Activated CD4-positive, alpha-beta T cell treated with anti-CD3 and anti-CD28 coated beads, Interleukin-2, amount 10 ng/mL, durations not matched to agents 7 days and 5 days (primary cell): ENCODE measurements around the gene CXCR6. TPM values are rescaled to one million over a fixed set of nuclear protein-coding genes. Genes with fewer than 3 reads are reported as not detected.
A peak's percentile ranks its signal among the peaks of the same experiment; 100 is the strongest.

Experiments
- CTCF ChIA-PET: fragments of 350-600 bp; sonication (Branson Sonifier 250); formaldehyde crosslinking; loops from one replicate; lab custom pipeline; 2021; ENCODE audit warnings: antibody characterized with exemption; lab: Charles Lee
- POLR2A ChIA-PET: fragments of 350-600 bp; sonication (Branson Sonifier 250); formaldehyde crosslinking; loops from one replicate; lab custom pipeline; 2021; ENCODE audit warnings: antibody characterized with exemption; lab: Charles Lee
- DNase-seq: peaks from one replicate; pipeline ENCODE4 v3.0.0-alpha.2; 2020
- H3K27ac Mint-ChIP-seq: one replicate; pipeline ENCODE4 v1.8.0; 2021; ENCODE audit warnings: mild to moderate bottlenecking, moderate library complexity, mixed read lengths
- H3K27me3 Mint-ChIP-seq: one replicate; pipeline ENCODE4 v1.8.0; 2021; ENCODE audit warnings: mixed read lengths
- H3K36me3 Mint-ChIP-seq: one replicate; pipeline ENCODE4 v1.8.0; 2021; ENCODE audit warnings: low read depth, mixed read lengths
- H3K4me1 Mint-ChIP-seq: one replicate; pipeline ENCODE4 v1.8.0; 2021; ENCODE audit warnings: mixed read lengths
- H3K4me3 Mint-ChIP-seq: one replicate; pipeline ENCODE4 v1.8.0; 2021; ENCODE audit warnings: mild to moderate bottlenecking, moderate library complexity, mixed read lengths
- H3K9me3 Mint-ChIP-seq: one replicate; pipeline ENCODE4 v1.8.0; 2021; ENCODE audit warnings: mixed read lengths
- total RNA-seq, 2 experiments: library from RNA; stranded (reverse); gene quantifications; one replicate each; pipeline ENCODE4 v1.2.3, GENCODE V29; 2021

The CXCR6 gene
- total RNA-seq, 2 experiments from 2014 or later, result 17.6 to 18.0 TPM

- no peaks in the 10 kb centered on the region for H3K9me3 Mint-ChIP-seq
- H3K36me3 Mint-ChIP-seq, result peaks cover 64% of the 10 kb centered on the region
- DNase-seq, result no peak
- peaks cover 67% of the 10 kb centered on the region for H3K4me1 Mint-ChIP-seq
- peak overlapping the region; percentile 16 for H3K27ac Mint-ChIP-seq
- ChIA-PET CTCF (interaction anchor here (1.0 to 6.0 kb wide), 5 partner anchors 16 to 135 kb away, joined by 3 to 120 read pairs (median 3); no protein-coding TSS in a partner anchor), POLR2A (no interaction called here)
- H3K27me3 Mint-ChIP-seq, result no peaks in the 10 kb centered on the region
- no peak overlapping the region for H3K4me3 Mint-ChIP-seq
Observed at GRCh38 chr3:45942051-45942825, 1.0 kb upstream of the CXCR6 start.

GRCh38 chr3:45944830-45945620 is 1.8 kb downstream of the CXCR6 start:
- Mint-ChIP-seq H3K4me3 (peak overlapping the region; percentile 61), H3K9me3 (no peaks in the 10 kb centered on the region), H3K4me1 (peaks cover 77% of the 10 kb centered on the region), H3K27me3 (no peaks in the 10 kb centered on the region), H3K27ac (peak overlapping the region; percentile 4), H3K36me3 (peaks cover 83% of the 10 kb centered on the region)
- no peak for DNase-seq
- CTCF ChIA-PET, result interaction anchor here (0.9 to 1.8 kb wide), 7 partner anchors 22 to 136 kb away, joined by 3 to 7 read pairs (median 4); no protein-coding TSS in a partner anchor
- POLR2A ChIA-PET, result no interaction called here

DNA sequence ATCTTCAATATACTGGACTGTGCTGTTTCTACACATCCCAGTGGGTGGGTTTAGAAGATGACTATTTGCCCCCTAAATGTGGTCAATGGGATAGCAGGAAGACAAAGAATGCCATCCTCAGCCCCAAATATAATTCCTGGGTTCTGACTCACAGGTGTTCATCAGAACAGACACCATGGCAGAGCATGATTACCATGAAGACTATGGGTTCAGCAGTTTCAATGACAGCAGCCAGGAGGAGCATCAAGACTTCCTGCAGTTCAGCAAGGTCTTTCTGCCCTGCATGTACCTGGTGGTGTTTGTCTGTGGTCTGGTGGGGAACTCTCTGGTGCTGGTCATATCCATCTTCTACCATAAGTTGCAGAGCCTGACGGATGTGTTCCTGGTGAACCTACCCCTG is 3.0 kb downstream of the CXCR6 start:
- Mint-ChIP-seq H3K27me3 (no peaks in the 10 kb centered on the region), H3K27ac (peak overlapping the region; percentile 66), H3K4me1 (peaks cover 85% of the 10 kb centered on the region), H3K9me3 (no peaks in the 10 kb centered on the region), H3K36me3 (peaks cover 81% of the 10 kb centered on the region), H3K4me3 (peak overlapping the region; percentile 19)
- DNase-seq, result no peak
- POLR2A ChIA-PET, result interaction anchor here (0.6 kb wide), 1 partner anchor 100 kb away, joined by 4 read pairs; no protein-coding TSS in a partner anchor
- CTCF ChIA-PET, result interaction anchor here (0.6 to 1.8 kb wide), 4 partner anchors 8 to 27 kb away, joined by 3 to 5 read pairs (median 4); no protein-coding TSS in a partner anchor

DNA sequence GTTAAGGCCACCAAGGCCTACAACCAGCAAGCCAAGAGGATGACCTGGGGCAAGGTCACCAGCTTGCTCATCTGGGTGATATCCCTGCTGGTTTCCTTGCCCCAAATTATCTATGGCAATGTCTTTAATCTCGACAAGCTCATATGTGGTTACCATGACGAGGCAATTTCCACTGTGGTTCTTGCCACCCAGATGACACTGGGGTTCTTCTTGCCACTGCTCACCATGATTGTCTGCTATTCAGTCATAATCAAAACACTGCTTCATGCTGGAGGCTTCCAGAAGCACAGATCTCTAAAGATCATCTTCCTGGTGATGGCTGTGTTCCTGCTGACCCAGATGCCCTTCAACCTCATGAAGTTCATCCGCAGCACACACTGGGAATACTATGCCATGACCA is 3.6 kb downstream of the CXCR6 start:
- POLR2A ChIA-PET, result no interaction called here
- no peak for DNase-seq

DNA sequence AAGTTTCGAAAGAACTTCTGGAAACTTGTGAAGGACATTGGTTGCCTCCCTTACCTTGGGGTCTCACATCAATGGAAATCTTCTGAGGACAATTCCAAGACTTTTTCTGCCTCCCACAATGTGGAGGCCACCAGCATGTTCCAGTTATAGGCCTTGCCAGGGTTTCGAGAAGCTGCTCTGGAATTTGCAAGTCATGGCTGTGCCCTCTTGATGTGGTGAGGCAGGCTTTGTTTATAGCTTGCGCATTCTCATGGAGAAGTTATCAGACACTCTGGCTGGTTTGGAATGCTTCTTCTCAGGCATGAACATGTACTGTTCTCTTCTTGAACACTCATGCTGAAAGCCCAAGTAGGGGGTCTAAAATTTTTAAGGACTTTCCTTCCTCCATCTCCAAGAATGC is 4.1 kb downstream of the CXCR6 start:
- no peak overlapping the region for H3K27ac Mint-ChIP-seq
- peaks cover 84% of the 10 kb centered on the region for H3K36me3 Mint-ChIP-seq
- H3K9me3 Mint-ChIP-seq, result no peaks in the 10 kb centered on the region
- H3K4me3 Mint-ChIP-seq, result no peak overlapping the region
- CTCF ChIA-PET, result interaction anchor here (1.1 to 1.9 kb wide), 7 partner anchors 9 to 185 kb away, joined by 3 to 9 read pairs (median 4); no protein-coding TSS in a partner anchor
- no peak for DNase-seq
- H3K27me3 Mint-ChIP-seq, result no peaks in the 10 kb centered on the region
- H3K4me1 Mint-ChIP-seq, result peaks cover 88% of the 10 kb centered on the region
- POLR2A ChIA-PET, result no interaction called here

More for the DNA sequence above, 3.6 kb downstream of the CXCR6 start:
- Mint-ChIP-seq H3K4me3 (no peak overlapping the region), H3K4me1 (peaks cover 88% of the 10 kb centered on the region), H3K27ac (peak overlapping the region; percentile 66), H3K9me3 (no peaks in the 10 kb centered on the region), H3K27me3 (no peaks in the 10 kb centered on the region), H3K36me3 (peaks cover 83% of the 10 kb centered on the region)
- CTCF ChIA-PET, result interaction anchor here (1.1 to 1.3 kb wide), 2 partner anchors 8 to 16 kb away, joined by 3 to 4 read pairs; no protein-coding TSS in a partner anchor

DNA sequence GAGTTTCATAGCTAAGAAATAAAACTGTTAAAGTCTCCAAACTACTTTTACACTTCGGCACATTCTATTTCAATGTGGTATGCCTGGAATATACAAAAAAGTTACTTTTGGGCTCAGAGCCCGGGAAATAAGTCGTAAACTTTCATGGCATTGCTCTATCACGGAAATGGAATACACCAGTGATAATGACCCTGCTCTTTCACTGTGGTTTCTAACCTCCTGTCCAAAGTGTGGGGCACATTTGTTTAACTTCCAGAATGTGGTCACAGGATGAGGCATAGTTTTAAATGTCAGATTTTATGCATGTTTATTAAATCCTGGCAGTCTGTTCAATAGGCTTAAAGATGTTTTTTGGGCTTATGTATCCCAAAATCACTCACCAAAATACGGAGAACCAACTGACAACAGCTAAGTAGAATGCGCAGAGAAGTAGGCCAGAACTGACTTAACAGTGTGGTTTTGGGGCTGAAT is 5.1 kb downstream of the CXCR6 start:
- no peak for DNase-seq
- POLR2A ChIA-PET, result no interaction called here
- peak overlapping the region; percentile 43 for H3K27ac Mint-ChIP-seq
- H3K4me3 Mint-ChIP-seq, result no peak overlapping the region
- no peaks in the 10 kb centered on the region for H3K9me3 Mint-ChIP-seq
- peaks cover 88% of the 10 kb centered on the region for H3K36me3 Mint-ChIP-seq
- no peaks in the 10 kb centered on the region for H3K27me3 Mint-ChIP-seq
- CTCF ChIA-PET, result interaction anchor here (1.0 to 1.9 kb wide), 6 partner anchors 9 to 184 kb away, joined by 3 to 9 read pairs (median 4); no protein-coding TSS in a partner anchor
- H3K4me1 Mint-ChIP-seq, result peaks cover 81% of the 10 kb centered on the region

- H3K36me3 Mint-ChIP-seq, result peaks cover 92% of the 10 kb centered on the region
- no peak for DNase-seq
- ChIA-PET POLR2A (no interaction called here), CTCF (interaction anchor here (1.0 to 1.9 kb wide), 3 partner anchors 13 to 130 kb away, joined by 3 to 9 read pairs (median 6); no protein-coding TSS in a partner anchor)
- H3K27ac Mint-ChIP-seq, result peak overlapping the region; percentile 52
- no peaks in the 10 kb centered on the region for H3K27me3 Mint-ChIP-seq
- no peak overlapping the region for H3K4me3 Mint-ChIP-seq
- H3K4me1 Mint-ChIP-seq, result peaks cover 76% of the 10 kb centered on the region
- no peaks in the 10 kb centered on the region for H3K9me3 Mint-ChIP-seq
Observed at GRCh38 chr3:45948881-45949280, 5.6 kb downstream of the CXCR6 start.

DNA sequence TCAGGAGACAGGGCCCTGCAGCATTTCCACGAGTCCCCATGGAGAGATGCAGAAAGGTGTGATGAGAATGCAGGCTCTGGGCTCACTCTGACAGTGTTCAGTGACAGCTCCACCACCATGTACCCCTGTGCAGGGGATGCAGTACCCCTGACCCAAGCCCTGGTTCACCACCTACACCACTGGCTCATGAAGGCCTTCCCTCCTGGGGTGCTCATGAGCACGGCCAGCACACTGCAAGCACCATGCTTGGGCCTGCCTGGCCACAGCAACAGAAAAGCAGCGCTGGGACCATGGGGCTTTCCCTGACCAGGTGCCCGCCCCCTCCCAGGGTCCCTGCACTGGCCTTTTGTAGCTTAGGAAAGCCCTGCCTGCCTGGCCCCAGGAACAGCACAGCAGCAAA is 6.2 kb downstream of the CXCR6 start:
- peak overlapping the region; percentile 87 for H3K27ac Mint-ChIP-seq
- CTCF ChIA-PET, result interaction anchor here (0.6 to 3.6 kb wide), 3 partner anchors 18 to 456 kb away, joined by 3 to 20 read pairs (median 4); no protein-coding TSS in a partner anchor

DNA sequence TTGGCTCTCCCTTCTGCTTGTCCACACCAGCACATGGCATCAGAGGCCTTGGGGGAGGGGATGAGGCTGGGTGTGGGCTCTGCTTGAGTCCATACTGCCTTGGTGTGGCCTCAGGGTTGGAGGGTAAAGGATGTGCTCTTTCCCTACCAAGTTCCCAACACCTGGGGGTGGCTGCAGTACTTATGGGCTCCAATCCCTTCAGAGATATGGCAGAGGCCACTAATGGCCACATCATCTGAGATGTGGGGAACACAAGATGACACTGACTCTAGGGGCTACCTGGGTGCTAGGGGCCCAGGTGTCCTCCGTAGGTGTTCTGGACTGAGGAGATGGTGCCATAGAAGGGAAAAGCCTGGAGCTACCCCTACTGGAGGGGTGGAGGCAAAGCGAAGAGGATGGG is 6.9 kb downstream of the CXCR6 start:
- Mint-ChIP-seq H3K4me1 (peaks cover 67% of the 10 kb centered on the region), H3K4me3 (no peak overlapping the region), H3K27me3 (no peaks in the 10 kb centered on the region), H3K9me3 (no peaks in the 10 kb centered on the region), H3K36me3 (peaks cover 97% of the 10 kb centered on the region), H3K27ac (peak overlapping the region; percentile 87)
- POLR2A ChIA-PET, result no interaction called here
- CTCF ChIA-PET, result interaction anchor here (0.8 to 4.2 kb wide), 15 partner anchors 10 to 129 kb away, joined by 3 to 20 read pairs (median 5); no protein-coding TSS in a partner anchor
- no peak for DNase-seq

More for the DNA sequence above, 6.2 kb downstream of the CXCR6 start:
- Mint-ChIP-seq H3K36me3 (peaks cover 97% of the 10 kb centered on the region), H3K9me3 (no peaks in the 10 kb centered on the region), H3K4me1 (peaks cover 73% of the 10 kb centered on the region), H3K4me3 (no peak overlapping the region), H3K27me3 (no peaks in the 10 kb centered on the region)
- POLR2A ChIA-PET, result no interaction called here
- no peak for DNase-seq

- POLR2A ChIA-PET, result interaction anchor here (0.7 to 1.0 kb wide), 2 partner anchors 11 to 45 kb away, joined by 3 read pairs; no protein-coding TSS in a partner anchor
- Mint-ChIP-seq H3K27ac (peak overlapping the region; percentile 87), H3K4me3 (peak overlapping the region; percentile 1), H3K27me3 (no peaks in the 10 kb centered on the region), H3K9me3 (no peaks in the 10 kb centered on the region), H3K36me3 (peaks cover 97% of the 10 kb centered on the region), H3K4me1 (peaks cover 61% of the 10 kb centered on the region)
- CTCF ChIA-PET, result interaction anchor here (0.6 to 4.2 kb wide), 16 partner anchors 9 to 237 kb away, joined by 3 to 20 read pairs (median 4); no protein-coding TSS in a partner anchor
- peak; percentile 76 for DNase-seq
Observed at GRCh38 chr3:45950686-45951600, 7.7 kb downstream of the CXCR6 start.

- peak overlapping the region; percentile 87 for H3K27ac Mint-ChIP-seq
- DNase-seq, result no peak
- CTCF ChIA-PET, result interaction anchor here (0.6 to 4.2 kb wide), 10 partner anchors 8 to 611 kb away, joined by 3 to 20 read pairs (median 8); no protein-coding TSS in a partner anchor
- H3K36me3 Mint-ChIP-seq, result peaks cover 94% of the 10 kb centered on the region
- peaks cover 51% of the 10 kb centered on the region for H3K4me1 Mint-ChIP-seq
- no peaks in the 10 kb centered on the region for H3K9me3 Mint-ChIP-seq
- no peaks in the 10 kb centered on the region for H3K27me3 Mint-ChIP-seq
- POLR2A ChIA-PET, result interaction anchor here (1.0 kb wide), 1 partner anchor 10 kb away, joined by 3 read pairs; no protein-coding TSS in a partner anchor
- no peak overlapping the region for H3K4me3 Mint-ChIP-seq
Observed at GRCh38 chr3:45951946-45952345, 8.7 kb downstream of the CXCR6 start.
